Testis (tissue), 3 donors: ENCODE results near the gene HSF2. TPM values are rescaled to one million over a fixed set of nuclear protein-coding genes. Genes with fewer than 3 reads are reported as not detected.

ENCODE experiments used
- DNase-seq: peaks from one replicate; pipeline ENCODE4 v3.0.0-alpha.2; 2019
- H3K27ac ChIP-seq, 2 donors: fragments of 200-600 bp; sonication (generic); one replicate each; pipeline ENCODE4 v1.5.1; 2019
- H3K27me3 ChIP-seq: fragments of 200-600 bp; sonication (generic); one replicate; pipeline ENCODE4 v1.5.1; 2019
- H3K36me3 ChIP-seq: fragments of 200-600 bp; sonication (generic); one replicate; pipeline ENCODE4 v1.5.1; 2017; ENCODE audit warnings: low read depth; ENCODE audit errors: missing control alignments
- H3K4me1 ChIP-seq: fragments of 200-600 bp; sonication (generic); one replicate; pipeline ENCODE4 v1.5.1; 2019
- H3K4me3 ChIP-seq, 2 donors: fragments of 200-600 bp; sonication (generic); one replicate each; pipeline ENCODE4 v1.5.1; 2017 to 2019
- H3K9me3 ChIP-seq: fragments of 200-600 bp; sonication (generic); one replicate; pipeline ENCODE4 v1.5.1; 2017
- POLR2A ChIP-seq: fragments of 450-650 bp; IDR thresholded peaks from one replicate; pipeline ENCODE4 v1.6.1; 2017; ENCODE audit warnings: antibody characterized with exemption, mild to moderate bottlenecking, moderate library complexity
- WGBS, 2 donors: methylation state at CpG; one replicate each; pipeline ENCODE4 v1.1.5; 2018; 5-methylcytosine and 5-hydroxymethylcytosine counted together
- intact Hi-C: fragments of 100-400 bp; cut with DNase I; formaldehyde crosslinking; loops from one replicate; pipeline ENCODE4 v1.15.1; 2023; ENCODE audit warnings: low total_unique reads
- polyA plus RNA-seq: library from polyadenylated mRNA; stranded (reverse); fragments of 350-450 nt; fragmentation: Illumina TruSeq; extraction: RNeasy Lipid Tissue Mini Kit (QIAGEN cat#74804); gene quantifications from one replicate; pipeline ENCODE4 v1.2.3, GENCODE V29; 2014; ENCODE audit warnings: low read depth, low replicate concordance; ENCODE audit not compliant: insufficient read depth
- total RNA-seq, 2 donors: library from RNA; depleted of rRNA; stranded (reverse); fragments of >200 nt; gene quantifications; one replicate each; pipeline ENCODE4 v1.2.3, GENCODE V29; 2016
- TF ChIP-seq, protein P1 (sequence below), 3 experiments: fragments of 450-650 bp in 2 of 3; fragments of 200-600 bp in 1 of 3; sonication (generic) in 1 of 3; IDR thresholded peaks; one replicate each; pipeline ENCODE4 v1.5.1; 2016 to 2019; ENCODE audit warnings: antibody characterized with exemption in 3 of 3, mild to moderate bottlenecking in 2 of 3, moderate library complexity in 1 of 3

The HSF2 gene
- total and polyA plus RNA-seq, 3 donors from 2014 or later = 45.1 to 96.2 (median 96.1) TPM

DNA sequence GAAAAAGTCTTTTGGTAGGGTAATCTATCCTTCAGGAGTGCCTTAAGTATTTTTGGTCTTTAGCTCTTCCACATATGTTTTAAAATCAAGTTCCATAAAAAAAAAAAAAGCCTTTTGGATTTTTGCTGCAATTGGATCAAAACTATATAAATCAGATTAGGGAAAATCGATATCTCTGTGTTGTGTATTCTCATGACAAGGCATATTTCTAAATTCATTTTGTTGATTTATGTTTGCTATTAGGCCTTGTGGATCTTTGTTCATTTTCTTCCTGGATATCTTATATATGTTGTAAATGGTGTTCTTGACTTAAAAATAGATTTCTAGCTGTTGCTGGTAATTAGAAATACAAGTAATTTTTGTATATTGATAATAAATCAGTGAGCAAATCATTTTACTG is 8.8 kb downstream of the HSF2 start:
- H3K36me3 ChIP-seq = no peaks in the 10 kb centered on the region
- no peak for DNase-seq
- intact Hi-C loops = no loop called here
- H3K9me3 ChIP-seq = no peaks in the 10 kb centered on the region
- no peak for TF ChIP-seq POLR2A
- TF ChIP-seq, protein P1, sequence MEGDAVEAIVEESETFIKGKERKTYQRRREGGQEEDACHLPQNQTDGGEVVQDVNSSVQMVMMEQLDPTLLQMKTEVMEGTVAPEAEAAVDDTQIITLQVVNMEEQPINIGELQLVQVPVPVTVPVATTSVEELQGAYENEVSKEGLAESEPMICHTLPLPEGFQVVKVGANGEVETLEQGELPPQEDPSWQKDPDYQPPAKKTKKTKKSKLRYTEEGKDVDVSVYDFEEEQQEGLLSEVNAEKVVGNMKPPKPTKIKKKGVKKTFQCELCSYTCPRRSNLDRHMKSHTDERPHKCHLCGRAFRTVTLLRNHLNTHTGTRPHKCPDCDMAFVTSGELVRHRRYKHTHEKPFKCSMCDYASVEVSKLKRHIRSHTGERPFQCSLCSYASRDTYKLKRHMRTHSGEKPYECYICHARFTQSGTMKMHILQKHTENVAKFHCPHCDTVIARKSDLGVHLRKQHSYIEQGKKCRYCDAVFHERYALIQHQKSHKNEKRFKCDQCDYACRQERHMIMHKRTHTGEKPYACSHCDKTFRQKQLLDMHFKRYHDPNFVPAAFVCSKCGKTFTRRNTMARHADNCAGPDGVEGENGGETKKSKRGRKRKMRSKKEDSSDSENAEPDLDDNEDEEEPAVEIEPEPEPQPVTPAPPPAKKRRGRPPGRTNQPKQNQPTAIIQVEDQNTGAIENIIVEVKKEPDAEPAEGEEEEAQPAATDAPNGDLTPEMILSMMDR (IDR thresholded peaks at IDR 0.05) = no peak
- H3K27me3 ChIP-seq = no peaks in the 10 kb centered on the region
- H3K4me3 ChIP-seq = no peak overlapping the region
- 85 to 92% methylated on average over 1 of the region's 1 CpG for WGBS, 2 donors
- H3K27ac ChIP-seq = no peak overlapping the region
- H3K4me1 ChIP-seq = no peaks in the 10 kb centered on the region

GRCh38 chr6:122408702-122409458 is 9.4 kb downstream of the HSF2 start:
- Histone ChIP-seq H3K27ac (no peak overlapping the region), H3K27me3 (no peaks in the 10 kb centered on the region), H3K4me1 (no peaks in the 10 kb centered on the region), H3K4me3 (no peak overlapping the region), H3K36me3 (no peaks in the 10 kb centered on the region), H3K9me3 (no peaks in the 10 kb centered on the region)
- intact Hi-C loops = no loop called here
- WGBS, 2 donors = 73 to 81% methylated on average over 6 of the region's 6 CpGs
- no peak for TF ChIP-seq POLR2A
- TF ChIP-seq, protein P1 (IDR thresholded peaks at IDR 0.05) = no peak
- DNase-seq = no peak

GRCh38 chr6:122412001-122412400 is 12.5 kb downstream of the HSF2 start:
- H3K27ac ChIP-seq = no peak overlapping the region
- TF ChIP-seq POLR2A = no peak
- TF ChIP-seq, protein P1 (IDR thresholded peaks at IDR 0.05) = no peak
- no peaks in the 10 kb centered on the region for H3K27me3 ChIP-seq
- no peak overlapping the region for H3K4me3 ChIP-seq
- intact Hi-C loops = no loop called here
- H3K36me3 ChIP-seq = no peaks in the 10 kb centered on the region
- no peak for DNase-seq
- H3K9me3 ChIP-seq = no peaks in the 10 kb centered on the region
- H3K4me1 ChIP-seq = no peaks in the 10 kb centered on the region

- DNase-seq = no peak
- no peaks in the 10 kb centered on the region for H3K36me3 ChIP-seq
- 53 to 80% methylated on average over 1 of the region's 1 CpG for WGBS, 2 donors
- H3K9me3 ChIP-seq = no peaks in the 10 kb centered on the region
- no peaks in the 10 kb centered on the region for H3K27me3 ChIP-seq
- intact Hi-C loops = no loop called here
- H3K4me1 ChIP-seq = no peaks in the 10 kb centered on the region
- TF ChIP-seq, protein P1 (IDR thresholded peaks at IDR 0.05) = no peak
- no peak for TF ChIP-seq POLR2A
- H3K4me3 ChIP-seq = no peak overlapping the region
- no peak overlapping the region for H3K27ac ChIP-seq
Observed at GRCh38 chr6:122416825-122417224, 17.4 kb downstream of the HSF2 start.

DNA sequence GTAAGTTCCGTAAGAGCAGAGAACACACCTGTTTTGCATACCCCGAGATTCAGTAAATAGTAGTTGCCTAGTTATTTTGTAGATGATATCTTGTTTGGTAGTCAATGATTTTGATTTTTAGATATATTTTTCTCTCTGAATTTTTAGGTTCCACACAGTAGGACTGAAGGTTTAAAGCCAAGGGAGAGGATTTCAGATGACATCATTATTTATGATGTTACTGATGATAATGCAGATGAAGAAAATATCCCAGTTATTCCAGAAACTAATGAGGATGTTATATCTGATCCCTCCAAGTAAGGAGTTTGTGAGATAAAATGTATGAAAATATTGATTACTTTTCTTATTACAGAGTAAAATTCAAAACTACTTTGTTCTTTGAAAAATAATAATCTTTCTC is 22.6 kb downstream of the HSF2 start:
- Histone ChIP-seq H3K4me1 (no peaks in the 10 kb centered on the region), H3K27ac (no peak overlapping the region), H3K27me3 (no peaks in the 10 kb centered on the region), H3K36me3 (no peaks in the 10 kb centered on the region), H3K9me3 (no peaks in the 10 kb centered on the region), H3K4me3 (no peak overlapping the region)
- 95 to 99% methylated on average over 2 of the region's 2 CpGs for WGBS, 2 donors
- intact Hi-C loops = no loop called here
- no peak for TF ChIP-seq POLR2A
- TF ChIP-seq, protein P1 (IDR thresholded peaks at IDR 0.05) = no peak
- DNase-seq = no peak
